T follicular helper cell (primary cell): Measurements from ENCODE around the gene RBPJL.
A peak's percentile ranks its signal among the peaks of the same experiment; 100 is the strongest.

ENCODE experiments used
- DNase-seq: peaks from one replicate; pipeline ENCODE4 v3.0.0-alpha.2; 2020; ENCODE audit warnings: low read depth
- total RNA-seq, 2 experiments: gene quantifications; one replicate each; lab custom pipeline; 2026; lab: John Stamatoyannopoulos, UW

RBPJL gene, protein sequence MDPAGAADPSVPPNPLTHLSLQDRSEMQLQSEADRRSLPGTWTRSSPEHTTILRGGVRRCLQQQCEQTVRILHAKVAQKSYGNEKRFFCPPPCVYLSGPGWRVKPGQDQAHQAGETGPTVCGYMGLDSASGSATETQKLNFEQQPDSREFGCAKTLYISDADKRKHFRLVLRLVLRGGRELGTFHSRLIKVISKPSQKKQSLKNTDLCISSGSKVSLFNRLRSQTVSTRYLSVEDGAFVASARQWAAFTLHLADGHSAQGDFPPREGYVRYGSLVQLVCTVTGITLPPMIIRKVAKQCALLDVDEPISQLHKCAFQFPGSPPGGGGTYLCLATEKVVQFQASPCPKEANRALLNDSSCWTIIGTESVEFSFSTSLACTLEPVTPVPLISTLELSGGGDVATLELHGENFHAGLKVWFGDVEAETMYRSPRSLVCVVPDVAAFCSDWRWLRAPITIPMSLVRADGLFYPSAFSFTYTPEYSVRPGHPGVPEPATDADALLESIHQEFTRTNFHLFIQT
- 0 reads per million in 2 experiments for total RNA-seq

DNA sequence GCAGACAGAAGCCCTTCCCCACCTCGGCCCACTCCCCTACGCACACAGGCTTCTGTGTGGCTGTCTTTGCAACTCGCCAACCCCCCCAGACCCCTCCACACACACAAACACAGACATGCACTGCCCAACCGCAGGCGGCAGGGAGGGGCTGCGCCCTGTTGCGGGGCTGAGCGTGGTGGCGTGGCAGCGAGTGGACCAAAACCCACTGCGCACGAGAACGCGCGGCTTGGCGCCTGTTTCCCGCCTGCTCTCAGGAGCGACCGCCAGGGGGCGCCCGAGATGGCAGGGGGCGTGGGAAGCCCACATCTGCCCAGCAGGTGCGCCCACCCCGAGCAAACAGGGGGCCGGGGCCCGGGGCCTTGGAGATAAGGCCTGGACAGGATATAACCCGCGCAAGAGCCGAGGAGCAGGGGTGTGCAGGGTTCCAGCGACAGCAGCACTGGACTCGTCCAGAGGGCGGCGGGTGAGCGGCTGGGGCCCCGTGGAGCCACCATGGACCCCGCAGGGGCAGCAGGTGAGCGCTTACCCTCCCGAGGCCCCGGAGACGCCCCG is at the start of gene RBPJL:
Gene RBPJL (plus strand): TSS at position 410 of the 552 bp plus-strand sequence. CDS start 83 bp downstream, at position 493.
- peak; percentile 26 for DNase-seq

- DNase-seq: no peak
These were observed 49.5 kb upstream of the RBPJL start for GRCh38 chr20:45257161-45257560.

DNA sequence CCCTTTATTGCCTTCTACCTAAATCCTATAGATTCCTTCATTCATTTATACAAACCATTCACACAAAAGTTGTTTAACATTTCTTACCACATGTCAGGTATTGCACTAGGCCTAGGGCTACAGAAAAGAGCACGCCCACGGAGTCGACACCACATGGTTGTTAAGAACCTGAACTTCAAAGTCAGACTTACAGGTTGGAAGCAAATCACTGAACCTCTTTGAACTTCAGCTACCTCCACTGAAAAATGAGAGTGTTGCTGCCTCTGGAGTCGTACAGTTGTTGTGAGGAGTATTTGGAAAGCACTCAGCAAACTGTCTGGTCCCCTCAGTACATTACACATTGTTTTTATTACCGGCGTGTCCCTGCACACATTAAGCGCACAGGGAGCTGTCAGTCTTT is 48.9 kb upstream of the RBPJL start:
- DNase-seq: no peak

- DNase-seq: no peak
These were observed 48.4 kb upstream of the RBPJL start for GRCh38 chr20:45258259-45258658.

DNA sequence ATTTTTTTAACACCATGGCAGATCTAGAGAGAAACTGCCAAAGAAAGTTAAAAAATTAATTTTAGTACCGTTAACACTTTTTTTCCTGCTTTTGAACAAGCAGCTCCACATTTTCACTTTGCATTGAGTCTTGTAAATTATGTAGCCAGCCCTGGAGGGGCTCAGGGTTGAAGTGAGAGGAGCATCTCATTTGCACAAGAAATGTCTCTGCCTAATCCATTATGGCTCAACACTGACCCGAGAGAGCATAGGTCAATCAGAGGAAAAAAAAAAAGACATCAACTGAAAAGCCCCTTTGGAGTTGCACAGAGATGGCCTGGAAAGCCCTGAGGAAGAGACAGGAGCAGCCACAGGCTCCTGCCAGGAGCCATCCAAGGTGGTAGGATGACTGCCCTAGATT is 48.0 kb upstream of the RBPJL start:
- DNase-seq: no peak

GRCh38 chr20:45263556-45264266 is 42.9 kb upstream of the RBPJL start:
- no peak for DNase-seq

- DNase-seq: no peak
These were observed 39.7 kb upstream of the RBPJL start for GRCh38 chr20:45266977-45267376.

GRCh38 chr20:45268531-45268930 is 38.1 kb upstream of the RBPJL start:
- DNase-seq: no peak

DNA sequence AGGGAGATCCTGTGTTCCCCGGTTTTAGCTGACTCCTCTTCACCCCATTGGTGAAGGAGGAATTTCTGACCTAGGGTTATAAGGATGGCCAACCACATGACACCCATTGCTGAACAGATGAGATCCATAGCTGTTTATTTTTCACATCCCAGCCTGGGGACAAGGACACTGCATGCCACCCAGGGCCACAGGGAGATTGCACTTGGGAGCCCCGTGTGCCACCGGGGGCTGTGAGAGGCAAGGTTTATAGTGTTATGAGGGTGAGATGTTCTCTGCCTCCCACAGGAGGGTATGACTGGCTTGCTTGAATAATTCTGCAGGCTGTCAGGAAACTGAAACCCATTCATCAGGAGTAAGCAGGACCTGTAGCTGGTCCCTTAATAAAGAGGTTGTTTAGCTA is 37.6 kb upstream of the RBPJL start:
- no peak for DNase-seq

- DNase-seq: no peak
These were observed 36.8 kb upstream of the RBPJL start for GRCh38 chr20:45269754-45270270.

- DNase-seq: no peak
These were observed 31.3 kb upstream of the RBPJL start for GRCh38 chr20:45275338-45275737.

- DNase-seq: no peak
These were observed 26.6 kb upstream of the RBPJL start for GRCh38 chr20:45279992-45280391.

GRCh38 chr20:45282700-45283550 is 23.7 kb upstream of the RBPJL start:
- DNase-seq: no peak

- no peak for DNase-seq
These were observed 23.0 kb upstream of the RBPJL start for GRCh38 chr20:45283551-45284057.

GRCh38 chr20:45288376-45288775 is 18.3 kb upstream of the RBPJL start:
- DNase-seq: no peak

DNA sequence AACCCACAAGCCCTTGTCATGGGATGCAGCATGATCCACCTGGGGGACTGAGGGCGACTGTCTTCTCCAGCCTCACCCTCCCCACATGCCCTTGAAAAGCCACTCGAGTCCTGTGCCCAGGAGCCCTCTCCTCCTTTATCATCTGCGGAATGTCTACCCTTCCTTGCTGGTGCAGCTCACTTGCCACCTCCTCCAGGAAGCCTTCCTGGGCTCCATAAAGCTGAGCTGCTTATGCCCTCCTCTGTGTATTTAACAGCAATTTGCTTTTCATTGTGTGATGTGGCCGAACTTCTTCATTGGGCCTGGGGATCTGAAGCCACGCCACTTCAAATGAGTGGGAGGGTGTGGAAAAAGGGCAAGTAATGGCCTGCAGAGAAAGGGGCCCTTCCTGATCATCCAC is 17.8 kb upstream of the RBPJL start:
- no peak for DNase-seq

GRCh38 chr20:45289942-45290676 is 16.5 kb upstream of the RBPJL start:
- DNase-seq: no peak

- DNase-seq: peak; percentile 38
These were observed 15.8 kb upstream of the RBPJL start for GRCh38 chr20:45290677-45291355.

GRCh38 chr20:45291526-45291925 is 15.1 kb upstream of the RBPJL start:
- no peak for DNase-seq

- no peak for DNase-seq
These were observed 14.3 kb upstream of the RBPJL start for GRCh38 chr20:45292343-45292742.
